Upper lobe of right lung (tissue), 1 donor: ENCODE measurements around the gene BICD1. TPM values are rescaled to one million over a fixed set of nuclear protein-coding genes. Genes with fewer than 3 reads are reported as not detected.

Experiments used
- ATAC-seq: fragments of 200-7000 bp; cut with Tn5 transposase; one replicate; pipeline ENCODE4 v1.9.1; 2020; ENCODE audit warnings: mild to moderate bottlenecking, moderate library complexity
- DNase-seq: peaks from one replicate; pipeline ENCODE4 v3.0.0-alpha.2; 2020
- H3K27ac ChIP-seq: fragments of 200-600 bp; one replicate; pipeline ENCODE4 v1.8.0; 2022
- H3K27me3 ChIP-seq: fragments of 200-600 bp; one replicate; pipeline ENCODE4 v1.8.0; 2022; ENCODE audit warnings: mild to moderate bottlenecking
- H3K36me3 ChIP-seq: fragments of 200-600 bp; one replicate; pipeline ENCODE4 v1.8.0; 2022
- H3K4me1 ChIP-seq: fragments of 200-600 bp; one replicate; pipeline ENCODE4 v1.8.0; 2022
- H3K4me3 ChIP-seq: fragments of 200-600 bp; one replicate; pipeline ENCODE4 v1.8.0; 2022; ENCODE audit warnings: mild to moderate bottlenecking
- H3K9me3 ChIP-seq: fragments of 200-600 bp; one replicate; pipeline ENCODE4 v1.8.0; 2022
- intact Hi-C: fragments of 100-400 bp; cut with DNase I; formaldehyde crosslinking; loops from one replicate; pipeline ENCODE4 v1.11.0; 2022
- total RNA-seq: library from RNA; stranded (reverse); fragmentation: NEBNext Ultra II Directional; extraction: Animal tissue kit (Norgen Biotek cat#: 25700); gene quantifications from one replicate; pipeline ENCODE4 v1.2.1, GENCODE V29; 2021
- TF ChIP-seq, protein P1 (sequence below): fragments of 200-600 bp; IDR thresholded peaks from one replicate; pipeline ENCODE4 v1.8.0; 2022; ENCODE audit warnings: antibody characterized with exemption
- donor health status: DM: no; HTN: yes; CAD: no; lungs with severe emphysema.

The BICD1 gene
- total RNA-seq, 1 donor from 2014 or later = 18.0 TPM

DNA sequence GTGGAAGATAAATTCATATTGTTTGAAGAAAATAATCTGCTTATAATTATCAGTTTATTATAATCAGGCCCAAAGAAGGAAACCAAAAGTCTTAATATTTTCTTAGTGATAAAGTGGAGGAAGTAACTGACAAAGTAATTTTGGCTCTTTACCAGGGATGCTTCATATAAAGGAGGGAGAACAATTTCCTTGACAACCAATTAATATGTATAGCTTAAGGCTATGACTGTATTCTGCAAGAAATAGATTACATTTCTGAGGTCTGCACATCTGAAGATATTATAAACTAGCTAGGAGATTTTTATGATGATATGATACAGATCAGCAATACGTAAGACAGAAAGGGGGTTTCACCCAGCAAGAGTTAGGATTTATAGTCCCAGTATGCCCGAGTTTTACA lies 90.8 kb downstream of the BICD1 start:
- intact Hi-C loops = no loop called here
- H3K27me3 ChIP-seq = no peaks in the 10 kb centered on the region

DNA sequence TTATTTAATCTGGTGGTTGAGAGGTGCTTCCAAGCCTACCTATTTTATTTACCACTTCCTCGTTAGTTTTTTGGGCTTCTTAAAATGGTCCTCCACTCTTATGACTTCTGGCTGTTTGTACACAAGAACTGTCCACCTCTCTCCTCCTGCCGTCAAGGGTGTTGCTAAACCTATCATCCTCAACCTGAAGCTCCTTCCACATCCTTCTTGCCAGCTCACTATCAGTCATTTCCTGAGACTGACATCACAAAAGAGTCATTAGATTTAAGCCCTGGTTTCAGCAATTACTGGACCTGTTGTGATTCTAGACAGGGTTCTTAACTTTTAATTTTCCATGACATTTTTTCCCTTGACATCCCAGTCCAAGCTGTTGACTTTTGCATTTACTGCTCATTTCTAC lies 91.9 kb downstream of the BICD1 start:
- DNase-seq (no peak), ATAC-seq (no peak)
- Histone ChIP-seq H3K4me3 (no peak overlapping the region), H3K4me1 (no peaks in the 10 kb centered on the region), H3K27ac (no peak overlapping the region), H3K9me3 (no peaks in the 10 kb centered on the region), H3K36me3 (no peaks in the 10 kb centered on the region), H3K27me3 (no peaks in the 10 kb centered on the region)
- intact Hi-C loops = no loop called here
- TF ChIP-seq, protein P1, sequence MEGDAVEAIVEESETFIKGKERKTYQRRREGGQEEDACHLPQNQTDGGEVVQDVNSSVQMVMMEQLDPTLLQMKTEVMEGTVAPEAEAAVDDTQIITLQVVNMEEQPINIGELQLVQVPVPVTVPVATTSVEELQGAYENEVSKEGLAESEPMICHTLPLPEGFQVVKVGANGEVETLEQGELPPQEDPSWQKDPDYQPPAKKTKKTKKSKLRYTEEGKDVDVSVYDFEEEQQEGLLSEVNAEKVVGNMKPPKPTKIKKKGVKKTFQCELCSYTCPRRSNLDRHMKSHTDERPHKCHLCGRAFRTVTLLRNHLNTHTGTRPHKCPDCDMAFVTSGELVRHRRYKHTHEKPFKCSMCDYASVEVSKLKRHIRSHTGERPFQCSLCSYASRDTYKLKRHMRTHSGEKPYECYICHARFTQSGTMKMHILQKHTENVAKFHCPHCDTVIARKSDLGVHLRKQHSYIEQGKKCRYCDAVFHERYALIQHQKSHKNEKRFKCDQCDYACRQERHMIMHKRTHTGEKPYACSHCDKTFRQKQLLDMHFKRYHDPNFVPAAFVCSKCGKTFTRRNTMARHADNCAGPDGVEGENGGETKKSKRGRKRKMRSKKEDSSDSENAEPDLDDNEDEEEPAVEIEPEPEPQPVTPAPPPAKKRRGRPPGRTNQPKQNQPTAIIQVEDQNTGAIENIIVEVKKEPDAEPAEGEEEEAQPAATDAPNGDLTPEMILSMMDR = no peak

More for the DNA sequence above, 90.8 kb downstream of the BICD1 start:
- DNase-seq (no peak), ATAC-seq (no peak)
- TF ChIP-seq, protein P1 = no peak
- Histone ChIP-seq H3K36me3 (no peaks in the 10 kb centered on the region), H3K9me3 (no peaks in the 10 kb centered on the region), H3K27ac (no peak overlapping the region), H3K4me1 (no peaks in the 10 kb centered on the region), H3K4me3 (no peak overlapping the region)

DNA sequence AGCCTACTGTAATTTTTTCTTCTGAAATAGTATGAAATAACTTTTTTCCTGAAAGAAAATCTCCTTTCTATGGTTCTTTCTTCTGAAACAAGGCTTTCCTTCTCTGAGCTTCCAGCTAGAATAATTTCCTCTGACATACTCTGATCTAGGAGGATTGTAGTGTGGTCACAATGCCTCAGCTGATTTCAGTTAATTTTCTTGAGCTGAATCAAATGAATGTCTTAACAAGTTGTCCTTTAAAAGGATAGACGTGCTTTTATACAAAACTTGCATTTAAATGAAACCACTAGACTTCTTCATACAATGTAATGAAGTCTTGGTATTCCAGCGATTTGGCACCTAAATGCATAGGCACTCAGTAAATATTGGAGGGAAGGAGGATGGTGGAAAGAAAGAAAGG lies 94.4 kb downstream of the BICD1 start:
- TF ChIP-seq, protein P1 = no peak
- no peaks in the 10 kb centered on the region for H3K9me3 ChIP-seq
- H3K27me3 ChIP-seq = no peaks in the 10 kb centered on the region
- H3K4me1 ChIP-seq = no peaks in the 10 kb centered on the region
- no peak overlapping the region for H3K4me3 ChIP-seq
- H3K27ac ChIP-seq = no peak overlapping the region
- DNase-seq (no peak), ATAC-seq (no peak)
- H3K36me3 ChIP-seq = no peaks in the 10 kb centered on the region
- intact Hi-C loops = no loop called here

DNA sequence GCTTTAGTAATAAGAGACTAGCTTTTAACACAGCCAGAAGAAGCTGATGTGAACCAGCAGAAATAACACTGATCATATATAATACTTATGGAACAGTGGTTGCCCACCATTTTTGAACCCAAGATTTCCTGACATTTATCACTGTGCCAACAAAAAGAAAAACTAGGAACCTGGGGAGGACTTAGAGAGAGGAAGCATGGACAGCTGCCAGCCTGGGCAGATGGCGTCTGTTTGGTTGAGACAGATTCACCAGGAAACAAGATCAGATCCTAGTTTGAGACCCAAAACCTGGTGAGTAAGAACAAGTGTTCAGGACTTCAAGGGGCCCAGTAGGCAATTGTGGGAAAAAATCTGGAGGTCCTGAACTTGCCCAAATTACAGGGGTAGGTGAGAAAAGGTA lies 95.3 kb downstream of the BICD1 start:
- Histone ChIP-seq H3K9me3 (no peaks in the 10 kb centered on the region), H3K27me3 (no peaks in the 10 kb centered on the region), H3K27ac (no peak overlapping the region), H3K4me1 (no peaks in the 10 kb centered on the region), H3K4me3 (no peak overlapping the region), H3K36me3 (no peaks in the 10 kb centered on the region)
- ATAC-seq (no peak), DNase-seq (no peak)
- TF ChIP-seq, protein P1 = no peak
- intact Hi-C loops = no loop called here

DNA sequence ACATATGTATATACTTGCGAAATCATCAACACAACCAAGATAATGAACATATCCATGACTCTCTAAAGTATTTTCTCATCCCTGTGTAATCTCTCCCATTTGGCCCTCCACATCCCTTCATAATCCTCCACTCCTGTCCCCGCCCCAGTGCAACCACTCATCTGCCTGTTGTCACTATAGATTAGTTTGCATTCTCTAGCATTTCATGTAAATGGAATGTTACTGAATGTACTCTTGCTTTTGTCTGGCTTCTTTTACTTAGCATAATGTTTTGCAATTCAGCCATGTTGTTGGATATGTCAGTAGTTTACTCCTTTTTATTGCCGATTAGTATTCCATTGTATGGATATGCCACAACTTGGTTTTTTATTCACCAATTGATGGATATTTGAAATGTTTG lies 99.1 kb downstream of the BICD1 start:
- intact Hi-C loops = no loop called here
- TF ChIP-seq, protein P1 = no peak
- Histone ChIP-seq H3K27me3 (no peaks in the 10 kb centered on the region), H3K4me1 (no peaks in the 10 kb centered on the region), H3K9me3 (no peaks in the 10 kb centered on the region), H3K36me3 (no peaks in the 10 kb centered on the region), H3K4me3 (no peak overlapping the region), H3K27ac (no peak overlapping the region)
- ATAC-seq (no peak), DNase-seq (no peak)

DNA sequence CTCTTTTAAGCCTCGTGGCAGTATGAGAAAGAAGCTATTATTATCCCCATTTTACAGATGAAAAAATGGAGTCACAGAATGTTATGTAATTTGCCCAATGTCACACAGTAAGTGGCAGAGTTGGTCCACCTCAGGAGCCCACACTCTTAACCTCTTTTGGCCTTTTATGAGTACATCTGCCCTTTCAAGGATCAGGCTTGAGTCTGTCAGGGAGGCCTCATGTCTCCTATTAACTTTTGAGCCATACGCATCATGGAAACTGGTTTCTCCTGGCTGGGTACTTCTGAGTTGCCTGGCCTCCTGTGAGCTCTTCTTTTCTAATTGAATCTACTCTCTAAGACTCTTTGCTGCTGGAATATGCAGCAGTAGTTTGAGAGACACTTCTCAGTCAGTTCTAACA lies 101.7 kb downstream of the BICD1 start:
- Histone ChIP-seq H3K27ac (no peak overlapping the region), H3K36me3 (no peaks in the 10 kb centered on the region), H3K9me3 (no peaks in the 10 kb centered on the region), H3K4me3 (no peak overlapping the region), H3K4me1 (no peaks in the 10 kb centered on the region), H3K27me3 (no peaks in the 10 kb centered on the region)
- no peak for DNase-seq
- intact Hi-C loops = no loop called here
- TF ChIP-seq, protein P1 = no peak
- ATAC-seq = no peak
